HG03457 (cell line): ENCODE data around the gene GIT1.

Source experiments
- ATAC-seq: cut with Tn5 transposase; IDR thresholded peaks from one replicate; pipeline ENCODE4 v1.9.1; 2021; ENCODE audit warnings: moderate number of reproducible peaks; ENCODE audit not compliant: unreplicated experiment

GIT1 gene

DNA sequence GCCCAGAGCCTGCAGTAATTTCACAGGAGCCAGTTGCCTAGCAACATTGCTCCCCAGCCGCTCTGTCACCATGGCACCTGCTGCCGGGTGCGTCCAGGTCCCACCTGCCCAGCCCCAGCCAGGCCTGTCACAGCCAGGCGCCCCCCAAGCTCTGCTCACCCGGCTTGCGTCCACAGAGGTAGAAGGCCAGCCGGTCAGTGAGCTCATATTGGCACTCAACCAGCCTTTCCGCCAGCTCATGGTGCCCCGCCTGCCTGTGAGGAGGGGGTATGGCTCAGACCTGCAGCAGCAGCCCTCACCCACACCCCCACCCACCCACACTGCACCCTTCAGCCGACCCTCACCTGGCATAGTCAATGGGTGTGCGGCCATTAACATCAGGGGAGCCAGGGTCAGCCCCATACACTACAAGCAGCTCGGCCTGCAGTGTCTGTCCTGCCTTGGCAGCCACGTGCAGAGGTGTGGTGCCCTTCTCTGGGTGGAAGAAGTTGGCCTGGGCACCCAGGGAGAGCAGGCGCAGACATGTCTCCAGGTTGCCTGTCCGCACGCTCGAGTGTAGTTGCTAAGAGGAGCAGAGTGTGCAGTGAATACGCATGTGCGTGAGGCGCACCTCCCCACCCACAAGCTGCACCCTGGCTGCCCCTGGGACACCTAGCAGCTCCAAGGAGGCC, 7.7 kb downstream of the GIT1 start:
- ATAC-seq: no peak

GRCh38 chr17:29579866-29580771, 9.3 kb downstream of the GIT1 start:
- peak; percentile 47 for ATAC-seq

DNA sequence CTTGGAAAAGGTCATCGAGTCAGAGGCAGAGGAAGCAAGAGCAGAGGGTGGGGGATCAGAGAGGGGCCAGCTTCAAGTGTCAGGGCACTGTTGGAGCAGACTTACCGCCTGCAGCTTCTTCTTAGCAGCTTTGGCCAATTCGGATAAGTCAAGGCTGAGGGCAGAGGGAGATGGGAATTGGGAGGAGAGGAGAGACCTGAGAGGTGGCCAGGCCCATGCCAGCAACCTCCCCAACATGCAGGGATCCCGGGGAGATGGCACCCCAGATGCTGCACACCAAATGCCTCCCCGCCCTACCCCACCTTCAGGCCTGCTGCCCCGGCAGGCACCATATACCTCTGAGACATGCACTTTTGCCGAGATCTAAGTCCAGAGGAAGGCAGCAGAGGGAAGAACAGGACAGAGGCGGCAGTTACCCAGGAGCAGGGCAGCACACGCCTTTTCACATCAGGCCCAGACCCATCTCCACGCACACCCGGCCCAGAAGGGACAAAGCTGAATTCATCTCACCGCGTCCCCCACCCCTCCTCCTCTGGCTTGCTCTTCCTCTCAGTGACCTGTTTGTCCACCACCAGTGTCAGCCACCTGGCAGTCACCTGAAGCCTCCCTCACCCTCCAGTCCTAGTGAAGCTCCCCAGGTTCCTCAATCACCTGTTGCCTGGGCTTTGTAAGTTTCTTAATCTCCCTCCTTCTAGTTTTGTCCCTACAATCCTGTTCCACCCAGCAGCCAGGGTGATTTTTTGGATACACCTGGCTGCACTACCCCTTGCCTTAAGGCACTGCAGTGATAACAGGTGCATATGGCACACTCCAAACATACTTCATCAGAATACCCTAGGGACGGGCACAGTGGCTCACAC, 10.6 kb downstream of the GIT1 start:
- ATAC-seq: no peak

DNA sequence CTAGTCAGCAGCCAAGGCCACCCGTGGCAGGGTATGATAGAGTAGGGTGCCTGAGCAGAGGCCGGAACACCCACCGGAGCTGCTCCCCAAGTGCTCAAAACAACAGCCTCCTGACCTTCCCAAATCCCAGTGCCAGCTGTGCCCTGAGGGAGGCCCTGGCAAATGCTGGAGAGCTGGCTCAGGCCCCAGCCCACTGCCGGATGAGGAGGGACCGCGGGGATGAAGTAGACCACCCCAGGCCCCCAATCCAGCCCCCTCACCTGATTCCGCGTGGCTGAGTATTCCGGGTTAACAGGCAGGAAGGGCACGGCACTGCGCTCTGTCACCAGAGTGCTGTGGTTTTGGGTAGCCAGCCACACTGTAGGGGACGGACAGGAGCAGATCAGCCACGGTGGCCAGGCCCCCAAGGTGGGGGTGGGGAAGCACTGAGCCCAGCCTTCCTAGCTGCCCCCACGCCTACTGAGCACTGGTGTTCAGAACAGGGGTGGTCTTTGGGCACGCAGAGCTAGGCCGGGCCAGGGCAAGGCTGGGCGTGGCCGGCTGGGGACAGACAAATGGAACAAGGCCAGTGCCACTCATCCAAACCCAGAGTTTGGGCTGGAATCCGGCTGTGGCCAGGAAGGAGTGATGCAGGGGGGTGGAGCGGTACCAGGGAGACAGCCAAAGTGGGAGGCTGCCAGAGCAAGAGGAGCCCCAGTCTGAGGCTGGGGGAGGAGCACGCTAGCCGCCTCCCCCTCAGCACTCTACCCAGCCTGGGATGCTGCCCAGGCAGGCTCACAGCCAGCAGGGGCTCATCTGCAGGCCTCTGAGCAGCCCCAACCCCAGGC, 11.8 kb downstream of the GIT1 start:
- ATAC-seq: no peak

- no peak for ATAC-seq
These were observed 12.5 kb downstream of the GIT1 start for GRCh38 chr17:29577001-29577370.

DNA sequence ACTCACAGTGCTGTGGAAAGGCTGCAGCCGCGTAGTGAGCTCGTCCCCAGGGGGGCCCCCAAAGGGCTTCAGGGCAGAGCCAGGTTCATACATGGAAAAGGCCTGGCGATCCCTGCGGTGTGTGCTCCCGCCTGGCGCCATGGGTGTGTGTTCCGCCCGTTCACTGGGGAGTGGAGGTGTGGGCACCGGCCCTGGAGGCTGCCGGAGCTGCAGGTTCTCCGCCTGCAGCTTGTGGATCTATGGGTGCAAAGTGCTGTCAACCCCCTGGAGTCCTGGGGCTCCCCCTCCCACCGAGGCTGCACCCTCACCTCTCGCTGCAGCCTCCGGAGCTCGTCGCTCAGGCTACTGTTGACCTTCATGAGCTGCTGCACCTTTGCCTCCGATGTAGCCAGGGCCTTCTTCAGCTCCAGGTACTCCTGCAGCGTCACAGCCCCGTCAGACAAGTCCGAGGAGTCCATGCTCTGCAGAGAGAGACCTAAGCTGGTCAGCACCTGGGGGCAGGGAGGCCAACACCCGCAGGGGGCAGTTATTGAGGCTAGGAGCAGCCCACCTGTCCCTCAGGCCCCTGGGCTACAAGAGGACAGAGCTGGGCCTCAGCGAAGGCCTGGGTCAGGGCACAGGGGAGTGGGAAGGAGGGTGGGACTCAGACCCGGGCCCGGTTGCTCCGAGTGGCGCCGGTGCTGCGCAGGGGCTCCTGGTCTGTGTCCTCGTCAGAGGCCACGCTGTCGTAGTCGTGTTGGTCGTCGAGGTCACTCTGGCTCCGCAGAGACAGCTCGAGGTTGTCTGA, 13.0 kb downstream of the GIT1 start:
- ATAC-seq: no peak

GRCh38 chr17:29575511-29576213, 13.8 kb downstream of the GIT1 start:
- ATAC-seq: no peak

DNA sequence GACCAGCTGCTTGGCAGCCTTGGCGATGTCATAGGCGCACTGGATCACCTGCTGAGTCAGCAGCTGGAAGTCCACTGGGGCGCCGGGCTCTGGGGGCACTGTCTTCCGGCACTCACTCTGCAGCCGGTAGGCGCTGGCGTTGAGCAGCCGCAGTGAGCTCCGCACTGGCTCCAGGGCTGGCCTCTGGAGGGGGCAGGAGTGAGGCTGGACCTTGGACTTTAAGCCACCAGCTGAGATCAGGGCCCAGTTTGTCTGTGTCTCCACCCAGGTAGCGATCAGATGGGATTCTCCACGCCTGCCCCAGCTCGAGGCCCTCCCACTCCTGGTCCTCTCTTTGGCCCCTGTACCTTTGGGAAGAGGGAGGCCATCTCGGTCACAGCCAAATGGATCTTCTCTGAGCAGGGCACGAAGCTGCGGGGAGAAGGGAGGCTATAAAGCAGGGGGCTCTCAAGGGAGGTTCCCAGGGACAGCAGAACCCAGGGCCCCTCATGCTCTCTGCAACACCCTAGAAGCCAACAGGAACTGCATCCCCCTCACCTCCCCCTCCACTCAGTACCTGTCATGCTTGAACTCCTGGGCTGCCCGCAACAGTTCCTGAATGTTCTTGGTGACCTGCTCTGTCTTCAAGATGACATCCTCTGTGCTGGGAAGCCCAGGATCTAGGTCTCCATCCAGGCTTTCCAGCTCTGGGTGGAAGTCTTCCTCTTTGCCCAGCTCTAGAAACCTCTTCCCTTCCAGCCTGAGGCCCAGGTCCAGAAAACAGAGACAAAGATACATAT, 14.5 kb downstream of the GIT1 start:
- no peak for ATAC-seq

DNA sequence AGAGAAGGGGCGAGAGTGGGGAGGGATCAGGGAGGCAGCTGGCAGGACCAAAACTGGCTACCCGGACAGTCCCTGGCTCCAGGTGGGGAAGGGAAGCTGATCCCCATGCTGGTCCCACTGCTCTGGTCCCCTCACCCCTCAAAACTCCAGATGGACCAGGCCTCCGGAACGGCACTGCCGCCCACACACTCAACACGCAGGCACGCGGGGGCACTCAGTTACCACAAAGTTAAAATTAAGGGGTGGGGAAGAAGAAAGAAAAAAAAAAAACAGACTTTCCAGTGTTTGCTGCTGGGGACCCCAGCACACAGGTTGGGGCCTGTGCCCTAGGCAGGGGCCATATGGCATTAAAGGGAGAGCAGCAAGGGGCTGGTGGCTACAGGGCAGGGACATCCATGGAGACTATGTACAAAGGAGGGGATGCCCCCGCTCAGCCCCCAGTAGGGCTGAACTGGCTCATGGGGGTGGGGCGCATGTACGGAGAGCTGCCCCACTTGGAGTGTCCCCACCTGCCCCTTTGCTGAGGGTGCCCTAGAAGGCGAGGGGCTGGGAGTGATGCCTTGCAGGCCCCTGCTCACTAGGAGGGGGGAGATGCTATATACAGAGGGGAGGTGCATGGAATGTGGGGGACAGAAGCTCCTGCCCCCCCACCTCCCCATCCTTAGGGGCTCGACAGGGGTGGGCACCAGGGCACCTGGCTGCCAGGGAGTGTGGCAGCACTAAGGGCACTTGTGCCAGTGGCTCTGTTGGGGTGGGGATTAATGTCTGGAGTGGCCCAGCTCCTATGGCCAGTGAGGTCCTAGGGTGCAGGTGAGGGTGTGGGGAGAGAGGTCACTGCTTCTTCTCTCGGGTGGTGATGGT, 15.3 kb downstream of the GIT1 start:
- ATAC-seq: no peak

DNA sequence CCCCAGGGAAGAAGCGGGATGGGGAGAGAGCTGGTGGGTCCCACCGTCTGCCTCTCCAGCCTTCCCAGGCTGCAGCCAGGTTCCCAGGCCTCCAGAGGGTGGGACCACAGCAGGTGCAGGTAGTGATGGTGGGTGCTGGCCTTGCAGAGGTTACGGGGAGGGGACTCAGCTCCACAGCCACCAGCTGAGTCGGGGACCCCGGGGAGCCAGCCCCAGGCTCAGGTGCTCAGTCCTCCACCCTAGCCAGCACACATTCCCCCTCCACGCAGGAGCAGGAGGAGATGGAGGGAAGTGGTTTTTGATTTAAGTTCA, 15.9 kb downstream of the GIT1 start:
- no peak for ATAC-seq

DNA sequence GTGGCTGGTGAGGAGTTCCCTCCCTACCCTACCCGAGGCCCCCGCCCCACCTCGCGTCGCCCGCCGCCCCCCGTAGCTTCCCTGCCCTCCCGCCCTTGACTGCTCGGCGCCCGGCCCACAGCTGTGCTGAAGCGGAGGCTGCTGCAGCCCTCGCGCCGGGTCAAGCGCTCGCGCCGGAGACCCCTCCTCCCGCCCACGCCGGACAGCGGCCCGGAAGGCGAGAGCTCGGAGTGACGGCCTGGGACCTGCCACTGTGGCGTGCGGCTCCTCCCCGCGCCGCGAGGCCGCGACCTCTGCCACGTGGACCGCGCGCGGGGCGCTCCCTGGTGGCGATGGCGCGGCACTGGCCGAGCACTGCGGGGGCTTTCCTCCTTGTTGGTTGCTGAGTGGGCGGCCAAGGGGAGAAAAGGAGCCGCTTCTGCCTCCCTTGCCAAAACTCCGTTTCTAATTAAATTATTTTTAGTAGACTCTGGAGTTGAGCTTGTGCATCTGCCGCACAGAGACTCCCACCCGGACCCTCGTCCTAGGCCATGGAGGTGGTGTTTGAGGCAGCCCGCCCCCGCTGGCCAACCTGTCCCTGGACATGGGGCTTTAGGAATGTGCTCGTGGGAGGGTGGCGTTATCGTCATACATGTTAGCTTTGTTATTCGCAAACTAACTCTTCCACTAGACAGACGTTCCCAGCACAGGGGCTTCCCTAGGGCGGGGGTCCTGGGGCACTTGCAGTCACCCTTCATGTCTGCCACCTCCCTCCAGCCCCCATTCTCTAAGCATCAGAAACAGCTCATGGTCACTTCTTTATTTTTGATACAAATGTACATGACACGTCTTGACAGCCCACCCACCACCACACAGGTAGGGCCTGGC, 16.5 kb downstream of the GIT1 start:
- ATAC-seq: no peak

GRCh38 chr17:29571883-29572681, 17.4 kb downstream of the GIT1 start:
- ATAC-seq: no peak

DNA sequence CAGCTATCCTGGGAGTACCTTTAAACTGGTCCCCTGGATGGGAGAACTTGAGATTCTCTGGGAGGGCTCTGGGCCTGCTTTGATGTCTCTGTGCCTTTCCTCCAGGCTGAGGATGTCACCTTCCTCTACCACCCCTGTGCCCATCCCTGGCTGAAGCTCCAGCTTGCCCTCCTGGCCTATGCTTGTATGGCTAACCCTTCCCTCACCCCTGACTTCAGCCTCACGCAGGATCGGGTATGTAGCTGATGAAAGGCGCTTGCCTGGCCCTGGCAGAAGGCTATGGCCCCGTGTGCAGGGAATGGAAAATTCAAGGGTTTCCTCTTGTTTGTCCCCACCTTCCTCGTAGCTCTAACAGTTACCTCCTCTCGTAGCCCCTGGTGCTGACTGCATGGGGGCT, 18.0 kb downstream of the GIT1 start:
- no peak for ATAC-seq

GRCh38 chr17:29570521-29570920, 18.9 kb downstream of the GIT1 start:
- no peak for ATAC-seq

GRCh38 chr17:29569245-29569950, 20.1 kb downstream of the GIT1 start:
- ATAC-seq: no peak
